GOT3 (cell line): Measurements from ENCODE around the gene MAD2L2.

Experiments
- DNase-seq: peaks from one replicate; lab custom pipeline; 2025; ENCODE audit warnings: mixed read lengths; lab: John Stamatoyannopoulos, UW

MAD2L2 gene

GRCh38 chr1:11704691-11705475 is 23.9 kb upstream of the MAD2L2 start:
- DNase-seq: no peak

- DNase-seq: no peak
These were observed 23.2 kb upstream of the MAD2L2 start for GRCh38 chr1:11704194-11704529.

- no peak for DNase-seq
These were observed 22.6 kb upstream of the MAD2L2 start for GRCh38 chr1:11703357-11704193.

DNA sequence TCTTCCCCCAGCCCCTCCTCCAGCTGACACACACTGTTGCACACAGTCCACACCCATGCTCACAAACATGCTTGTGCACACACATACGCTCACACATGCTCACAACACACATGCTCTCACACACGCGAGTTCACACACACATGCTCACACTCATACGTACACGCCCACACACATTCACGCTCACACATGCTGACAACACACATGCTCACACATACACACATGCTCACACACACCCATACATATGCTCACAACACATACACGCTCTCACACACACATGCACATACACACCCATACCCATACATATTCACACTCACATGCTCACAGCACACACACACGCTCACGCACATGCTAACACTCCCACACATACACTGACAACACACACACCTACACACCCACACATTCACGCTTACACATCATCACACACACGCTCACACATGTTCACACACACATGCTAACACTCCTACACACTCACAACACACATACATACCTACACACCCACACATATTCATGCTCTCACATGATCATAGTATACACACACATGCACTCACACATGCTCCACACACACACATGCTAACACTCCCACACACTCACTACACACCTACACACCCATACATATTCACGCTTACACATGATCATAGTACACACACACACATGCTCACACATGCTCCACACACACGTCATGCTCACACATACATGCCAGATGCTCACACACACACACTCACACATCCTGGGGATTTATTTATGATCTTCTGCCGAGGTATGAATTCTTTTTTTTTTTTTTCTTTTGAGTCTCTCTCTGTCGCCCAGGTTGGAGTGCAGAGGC is 21.2 kb upstream of the MAD2L2 start:
- no peak for DNase-seq

DNA sequence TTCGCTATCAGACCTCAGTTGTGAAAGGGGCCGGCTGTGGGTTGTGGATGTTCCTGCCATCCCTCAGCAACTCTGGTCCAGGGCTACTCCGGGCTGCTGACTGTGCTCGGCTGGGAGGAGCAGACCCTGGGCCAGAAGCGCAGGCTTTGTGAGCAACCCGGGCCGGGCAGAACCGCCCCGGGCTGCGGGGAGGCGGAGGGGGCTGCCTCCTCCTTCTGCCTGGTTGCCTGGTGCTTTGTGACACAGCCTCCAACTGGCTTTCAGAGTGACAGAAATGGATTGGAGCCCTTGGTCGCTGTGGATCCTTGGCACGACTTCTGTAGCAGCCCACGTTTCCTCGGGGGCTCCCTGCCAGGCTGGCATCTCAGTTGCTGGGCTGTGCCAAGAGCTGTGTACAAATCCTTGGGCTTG is 20.6 kb upstream of the MAD2L2 start:
- no peak for DNase-seq

DNA sequence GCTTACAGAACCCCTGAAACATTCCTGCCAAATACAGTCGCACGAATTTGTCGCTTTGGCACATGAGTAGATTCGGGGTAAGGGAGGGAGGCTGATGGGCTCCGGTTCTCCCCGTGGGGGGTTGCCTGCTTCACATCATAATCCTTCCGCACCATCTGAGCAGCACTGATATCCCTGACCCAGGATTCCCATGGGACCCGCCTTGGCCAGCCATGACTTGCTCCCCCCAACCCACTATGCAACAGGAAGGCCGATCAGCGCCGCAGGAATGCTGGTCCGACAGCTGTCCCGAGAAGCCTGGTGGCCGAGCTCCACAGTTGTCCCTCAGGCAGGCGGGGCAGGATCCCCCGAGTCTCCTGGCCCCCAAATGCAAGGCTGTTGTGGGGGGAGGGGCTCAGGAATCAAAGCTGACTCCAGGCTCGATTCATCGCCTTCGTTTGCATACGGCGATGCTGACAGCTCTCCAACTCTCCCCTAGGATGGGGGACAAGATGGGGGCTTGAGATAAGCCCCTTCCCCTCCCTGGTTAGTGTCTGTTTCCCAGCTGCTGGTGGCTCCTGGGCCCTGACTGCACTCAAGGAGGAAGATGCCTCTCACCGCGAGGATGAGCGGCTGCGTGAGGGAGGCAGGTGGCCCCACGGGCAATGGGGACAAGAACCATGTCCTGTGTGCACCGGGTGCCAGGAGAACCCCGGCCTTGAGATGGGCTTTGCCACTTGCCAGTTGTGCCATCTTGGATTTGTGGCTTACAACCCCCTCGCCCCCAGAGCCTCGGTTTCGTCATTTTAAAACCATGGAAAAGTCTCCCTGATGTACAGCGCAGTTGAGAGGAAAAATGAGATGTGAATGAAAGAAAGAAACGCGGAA is 19.9 kb upstream of the MAD2L2 start:
- no peak for DNase-seq

DNA sequence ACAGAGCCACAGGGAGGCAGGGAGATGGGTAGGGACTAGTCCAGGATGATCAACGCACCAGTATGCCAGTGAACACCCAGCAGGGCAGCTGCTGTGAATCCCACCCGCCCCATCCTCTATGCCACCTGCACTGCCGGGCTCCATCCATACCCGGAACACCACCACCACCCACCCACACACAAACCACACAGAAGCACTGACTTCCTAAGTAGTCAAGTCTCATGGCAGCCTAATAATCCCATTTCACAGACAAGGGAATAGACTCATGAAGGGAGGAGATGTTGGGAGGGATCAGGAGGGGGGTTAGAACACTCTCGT is 16.9 kb upstream of the MAD2L2 start:
- no peak for DNase-seq

GRCh38 chr1:11697188-11697892 is 16.4 kb upstream of the MAD2L2 start:
- no peak for DNase-seq

- DNase-seq: no peak
These were observed 14.9 kb upstream of the MAD2L2 start for GRCh38 chr1:11695861-11696260.

GRCh38 chr1:11693917-11694316 is 13.0 kb upstream of the MAD2L2 start:
- DNase-seq: no peak

DNA sequence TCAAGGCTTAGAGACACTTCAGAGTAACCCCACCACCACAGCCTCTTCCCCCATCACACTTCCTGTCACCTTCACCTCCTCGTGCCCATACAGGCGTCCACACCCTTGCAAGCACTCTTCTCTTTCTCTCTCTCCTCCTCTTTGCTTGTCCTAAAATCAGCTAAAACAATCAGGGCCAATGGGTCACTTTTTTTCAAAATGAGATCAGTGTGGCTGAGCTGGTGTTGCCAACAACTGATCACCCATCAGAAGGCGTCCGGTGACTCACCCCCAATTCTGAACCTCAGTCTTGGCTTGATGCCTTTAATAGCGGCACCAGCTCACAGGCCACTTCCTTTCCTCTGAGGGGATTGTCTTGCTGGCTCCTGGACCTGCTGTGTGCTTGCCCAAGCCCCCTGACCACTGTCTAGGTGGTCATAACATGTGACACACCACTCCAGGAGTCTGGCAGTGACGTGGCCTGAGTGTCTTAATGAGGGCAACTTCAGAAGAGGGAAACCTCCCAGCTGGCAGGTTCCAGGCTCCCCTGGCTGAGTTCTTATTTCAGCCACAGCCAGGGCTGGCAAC is 12.2 kb upstream of the MAD2L2 start:
- peak; percentile 29 for DNase-seq

GRCh38 chr1:11691928-11692711 is 11.2 kb upstream of the MAD2L2 start:
- no peak for DNase-seq

GRCh38 chr1:11691302-11691914 is 10.5 kb upstream of the MAD2L2 start, which contains the start of gene DRAXIN:
TSS of gene DRAXIN (plus strand) at chr1:11691710. CDS start at chr1:11706259, 14,549 bp downstream.
- no peak for DNase-seq

- no peak for DNase-seq
These were observed 9.7 kb upstream of the MAD2L2 start for GRCh38 chr1:11690397-11691301.

DNA sequence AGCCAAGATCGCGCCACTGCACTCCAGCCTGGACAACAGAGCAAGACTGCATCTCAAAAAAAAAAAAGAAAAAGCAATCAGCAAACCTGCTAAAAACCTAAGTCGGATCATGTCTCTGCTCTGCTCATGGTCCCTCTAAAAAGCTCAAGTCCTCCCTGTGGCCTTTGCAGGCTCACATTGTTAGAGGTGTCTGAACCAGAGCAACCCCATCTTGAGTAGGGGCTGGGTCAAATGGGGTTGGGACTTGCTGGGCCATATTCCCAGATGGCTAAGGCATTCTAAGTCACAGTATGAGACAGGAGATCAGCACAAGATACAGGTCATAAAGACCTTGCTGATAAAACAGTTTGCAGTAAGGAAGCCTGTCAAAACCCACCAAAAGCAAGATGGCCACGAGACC is 7.6 kb upstream of the MAD2L2 start:
- DNase-seq: no peak

DNA sequence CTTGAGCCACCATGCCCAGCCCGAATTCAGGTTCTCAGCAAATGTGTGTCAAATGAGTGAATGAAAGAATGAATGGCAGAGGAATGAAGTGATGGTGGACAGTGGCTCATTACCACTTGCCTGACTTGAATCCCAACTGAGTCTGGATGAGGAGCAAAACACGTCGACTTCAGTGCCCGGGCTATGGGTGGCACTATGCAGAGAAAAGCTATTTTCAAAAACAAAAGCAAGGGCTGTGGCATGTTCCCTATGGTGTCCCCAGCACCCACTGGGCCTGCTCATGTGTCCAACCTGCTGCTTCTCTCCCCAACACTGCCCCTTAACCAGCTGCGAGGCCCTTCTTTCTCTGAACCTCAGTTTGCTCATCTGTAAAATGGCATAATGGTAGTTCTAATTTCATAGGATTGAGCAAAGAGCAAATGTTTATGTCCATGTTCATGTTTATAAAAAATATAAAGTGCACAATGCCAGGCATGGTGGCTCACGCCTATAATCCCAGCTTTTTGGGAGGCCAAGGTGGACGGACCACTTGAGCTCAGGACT is 4.3 kb upstream of the MAD2L2 start:
- no peak for DNase-seq

- no peak for DNase-seq
These were observed 3.1 kb upstream of the MAD2L2 start for GRCh38 chr1:11684070-11684469.

DNA sequence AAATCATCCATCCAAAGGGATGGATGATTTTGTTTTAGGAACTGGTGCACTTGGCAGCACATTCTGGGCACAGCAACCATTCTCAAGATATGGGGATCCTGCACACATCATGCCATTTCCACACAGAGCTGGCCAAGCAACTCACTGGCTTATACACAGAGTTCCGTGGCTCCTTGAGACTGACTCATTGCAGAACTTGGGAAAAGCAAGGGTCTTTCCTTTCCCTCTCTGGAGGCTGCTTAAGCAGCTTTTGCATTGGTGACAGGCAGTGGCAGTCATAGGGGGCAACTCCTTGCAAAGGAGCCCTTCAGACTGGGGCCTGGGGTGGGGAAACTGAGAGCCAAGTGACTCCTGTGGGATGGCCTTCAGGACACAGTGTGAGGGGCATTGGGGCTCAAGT is 1.9 kb upstream of the MAD2L2 start:
- DNase-seq: no peak
